CD4-positive, CD25-positive, alpha-beta regulatory T cell (primary cell): ENCODE data around the gene MYO5B. TPM values are rescaled to one million over a fixed set of nuclear protein-coding genes. Genes with fewer than 3 reads are reported as not detected.

Experiments used
- ATAC-seq, 2 donors: fragments of 150-1000 bp; cut with Tn5 transposase; one replicate each; pipeline ENCODE4 v1.10.0; 2021; ENCODE audit warnings: low read depth in 2 of 2, moderate number of reproducible peaks in 2 of 2, moderate library complexity in 1 of 2
- DNase-seq, 3 donors: peaks; one replicate each; pipeline versions ENCODE4 v3.0.0 to v3.0.0-alpha.2; 2012 to 2022; ENCODE audit warnings: mixed read lengths in 1 of 3
- H3K27ac ChIP-seq: one replicate; pipeline ENCODE4 v1.7.0; 2013; ENCODE audit warnings: mild to moderate bottlenecking, low read length; ENCODE audit not compliant: insufficient read depth, poor library complexity, severe bottlenecking
- H3K27me3 ChIP-seq: one replicate; pipeline ENCODE4 v1.7.0; 2013; ENCODE audit warnings: low read length; ENCODE audit not compliant: control insufficient read depth, insufficient read depth
- H3K36me3 ChIP-seq: one replicate; pipeline ENCODE4 v1.7.0; 2013; ENCODE audit warnings: mild to moderate bottlenecking, low read length, moderate library complexity; ENCODE audit not compliant: control insufficient read depth, insufficient read depth
- H3K4me1 ChIP-seq: 2 replicates; pipeline ENCODE4 v1.7.0; 2013; ENCODE audit warnings: mild to moderate bottlenecking, low read length; ENCODE audit not compliant: insufficient read depth, control insufficient read depth, poor library complexity, severe bottlenecking
- H3K4me3 ChIP-seq: one replicate; pipeline ENCODE4 v1.7.0; 2013; ENCODE audit warnings: low read depth, mild to moderate bottlenecking, low read length, moderate library complexity
- H3K9me3 ChIP-seq, 2 experiments: 1 replicate in 1 of 2; 2 replicates in 1 of 2; pipeline ENCODE4 v1.7.0; 2013; ENCODE audit warnings: low read length in 2 of 2, mild to moderate bottlenecking in 1 of 2, moderate library complexity in 1 of 2; ENCODE audit not compliant: control insufficient read depth in 2 of 2
- H3K27ac Mint-ChIP-seq, 3 donors: one replicate each; pipeline ENCODE4 v1.8.0; 2020 to 2022; ENCODE audit warnings: mild to moderate bottlenecking in 3 of 3, mixed read lengths in 3 of 3, moderate library complexity in 2 of 3
- H3K27me3 Mint-ChIP-seq: one replicate; pipeline ENCODE4 v1.8.0; 2022; ENCODE audit warnings: mild to moderate bottlenecking, mixed read lengths
- H3K36me3 Mint-ChIP-seq: one replicate; pipeline ENCODE4 v1.8.0; 2020; ENCODE audit warnings: mixed read lengths
- H3K4me1 Mint-ChIP-seq, 4 donors: one replicate each; pipeline ENCODE4 v1.8.0; 2020 to 2022; ENCODE audit warnings: mixed read lengths in 4 of 4, mild to moderate bottlenecking in 1 of 4
- H3K4me3 Mint-ChIP-seq, 4 donors: one replicate each; pipeline ENCODE4 v1.8.0; 2020 to 2022; ENCODE audit warnings: mild to moderate bottlenecking in 4 of 4, mixed read lengths in 4 of 4, moderate library complexity in 3 of 4
- H3K9me3 Mint-ChIP-seq, 7 donors: one replicate each; pipeline ENCODE4 v1.8.0; 2020 to 2022; ENCODE audit warnings: mixed read lengths in 7 of 7, mild to moderate bottlenecking in 3 of 7, moderate library complexity in 2 of 7
- polyA plus RNA-seq, 4 donors: library from polyadenylated mRNA; unstranded; fragments of 300-500 nt; fragmentation: Illumina TruSeq; gene quantifications; one replicate each; pipeline ENCODE4 v1.2.3, GENCODE V29; 2021
- total RNA-seq: library from RNA; stranded (reverse); gene quantifications from one replicate; pipeline ENCODE4 v1.2.3, GENCODE V29; 2022

MYO5B gene
- total and polyA plus RNA-seq, 5 donors from 2014 or later = 0.02 to 0.03 TPM; not detected in 3

DNA sequence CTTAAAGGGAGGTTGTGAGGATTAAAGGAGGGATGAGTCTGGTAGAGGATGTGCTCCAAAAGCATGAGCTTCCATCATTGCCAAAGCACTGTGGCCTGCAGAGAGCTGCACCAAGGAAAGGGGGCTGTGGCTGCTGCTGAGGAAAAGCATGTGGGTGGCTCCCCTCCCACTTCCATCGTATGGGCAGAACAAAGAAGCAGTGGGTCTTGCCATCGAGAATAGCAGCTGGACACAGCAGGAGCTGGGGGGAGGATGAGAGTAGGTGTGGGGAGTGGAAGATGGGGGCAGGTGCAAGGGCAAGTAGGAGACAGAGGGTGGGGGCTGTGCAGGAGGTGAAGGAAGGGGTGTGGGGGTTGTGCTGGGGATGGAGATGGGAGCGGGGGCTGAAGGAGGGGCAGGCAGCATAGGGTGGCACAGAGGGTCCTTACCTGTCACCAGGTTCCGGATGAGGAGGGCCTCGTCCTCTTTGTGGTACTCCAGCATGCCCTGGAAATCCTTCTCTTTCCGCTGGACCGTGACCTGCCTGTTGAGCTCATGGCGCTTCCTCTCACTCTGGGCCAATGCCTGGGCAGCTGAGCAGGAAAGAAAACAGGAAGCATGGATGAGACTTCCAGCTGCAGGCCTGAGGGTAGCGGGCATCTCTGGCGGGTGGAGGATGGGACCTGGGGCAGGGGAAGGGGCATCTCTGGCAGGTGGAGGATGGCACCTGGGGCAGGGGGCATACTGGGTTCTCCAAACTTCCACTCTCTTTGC lies 348.1 kb downstream of the MYO5B start:
- H3K27ac Mint-ChIP-seq = peak overlapping the region in 1 of 3 donors; percentile 87

DNA sequence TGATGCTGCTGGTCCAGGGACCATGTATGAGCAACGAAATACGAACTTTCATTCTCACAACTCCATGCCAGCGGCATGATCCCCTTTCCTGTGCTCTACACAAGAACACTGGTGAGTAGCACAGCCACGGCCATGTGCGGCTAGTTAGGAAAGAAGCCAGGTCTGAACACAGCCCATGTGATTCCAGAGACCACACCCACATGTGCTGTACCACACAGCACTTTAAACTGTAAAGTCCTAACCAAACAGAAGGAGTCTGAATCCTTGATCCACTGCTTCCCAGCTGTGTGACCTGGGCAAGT lies 348.6 kb downstream of the MYO5B start:
- ATAC-seq (no peak), DNase-seq (no peak)
- H3K27me3 Mint-ChIP-seq = peaks cover 7% of the 10 kb centered on the region
- peaks cover 2% of the 10 kb centered on the region for H3K27me3 ChIP-seq
- H3K9me3 ChIP-seq = no peaks in the 10 kb centered on the region
- H3K27ac Mint-ChIP-seq = no peak overlapping the region
- no peaks in the 10 kb centered on the region for H3K36me3 Mint-ChIP-seq
- no peaks in the 10 kb centered on the region for H3K36me3 ChIP-seq
- peaks cover 0 to 6% (median 0%) of the 10 kb centered on the region in 4 donors for H3K4me1 Mint-ChIP-seq
- peaks cover 0 to 2% (median 0%) of the 10 kb centered on the region in 7 donors for H3K9me3 Mint-ChIP-seq
- H3K27ac ChIP-seq = no peak overlapping the region
- H3K4me1 ChIP-seq = no peaks in the 10 kb centered on the region
- H3K4me3 ChIP-seq = no peak overlapping the region
- H3K4me3 Mint-ChIP-seq = no peak overlapping the region

More for the DNA sequence above, 348.1 kb downstream of the MYO5B start:
- peaks cover 7% of the 10 kb centered on the region for H3K27me3 Mint-ChIP-seq
- H3K36me3 Mint-ChIP-seq = no peaks in the 10 kb centered on the region
- no peak overlapping the region for H3K27ac ChIP-seq
- H3K4me3 Mint-ChIP-seq = no peak overlapping the region
- H3K9me3 Mint-ChIP-seq = peaks cover 0 to 2% (median 0%) of the 10 kb centered on the region in 7 donors
- ATAC-seq (no peak), DNase-seq (no peak)
- H3K4me1 ChIP-seq = no peaks in the 10 kb centered on the region
- H3K4me3 ChIP-seq = no peak overlapping the region
- no peaks in the 10 kb centered on the region for H3K9me3 ChIP-seq
- H3K27me3 ChIP-seq = peaks cover 2% of the 10 kb centered on the region
- no peaks in the 10 kb centered on the region for H3K36me3 ChIP-seq
- peaks cover 0 to 4% (median 0%) of the 10 kb centered on the region in 4 donors for H3K4me1 Mint-ChIP-seq

DNA sequence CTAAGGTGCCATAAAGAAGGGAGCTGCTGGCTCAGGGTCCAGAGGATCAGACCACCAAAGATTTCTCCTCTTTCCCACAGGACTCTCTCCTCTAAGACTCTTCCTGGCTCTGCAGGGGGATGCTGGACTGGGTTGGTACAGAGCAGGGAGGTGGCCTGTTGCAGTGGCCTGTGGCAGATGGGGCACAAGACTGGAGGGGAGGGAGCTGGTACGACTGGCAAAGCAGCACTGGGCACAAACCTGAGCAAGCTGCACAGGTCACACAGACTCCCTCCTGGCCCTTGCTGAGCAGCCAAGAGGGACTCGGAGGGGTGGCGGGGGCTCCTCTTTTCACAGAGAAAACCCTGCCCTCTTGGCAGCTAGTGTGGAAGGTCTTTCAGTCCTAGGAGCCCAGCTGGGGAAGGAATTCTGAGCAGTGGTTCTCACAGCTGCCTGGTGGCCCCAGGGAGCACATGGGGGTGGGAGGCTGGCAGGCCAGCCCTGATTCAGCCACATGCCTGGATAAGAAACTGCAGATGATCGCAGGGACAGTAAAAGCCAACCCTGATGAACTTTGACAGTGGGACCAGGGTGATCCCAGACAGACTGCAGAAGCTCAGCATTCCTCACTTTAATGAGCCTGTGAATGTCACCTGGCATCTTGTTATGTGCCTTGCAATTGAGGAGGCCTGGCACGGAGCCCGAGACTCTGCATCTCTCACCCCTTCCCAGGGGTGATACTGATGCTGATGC lies 349.2 kb downstream of the MYO5B start:
- H3K27me3 Mint-ChIP-seq = peaks cover 6% of the 10 kb centered on the region
- no peaks in the 10 kb centered on the region for H3K4me1 ChIP-seq
- no peak overlapping the region for H3K4me3 ChIP-seq
- no peaks in the 10 kb centered on the region for H3K36me3 Mint-ChIP-seq
- peaks cover 2% of the 10 kb centered on the region for H3K27me3 ChIP-seq
- ATAC-seq (no peak), DNase-seq (no peak)
- H3K27ac Mint-ChIP-seq = no peak overlapping the region
- no peak overlapping the region for H3K4me3 Mint-ChIP-seq
- H3K9me3 ChIP-seq = no peaks in the 10 kb centered on the region
- H3K4me1 Mint-ChIP-seq = peaks cover 0 to 6% (median 0%) of the 10 kb centered on the region in 4 donors
- peaks cover 0 to 2% (median 0%) of the 10 kb centered on the region in 7 donors for H3K9me3 Mint-ChIP-seq
- H3K27ac ChIP-seq = no peak overlapping the region
- no peaks in the 10 kb centered on the region for H3K36me3 ChIP-seq

DNA sequence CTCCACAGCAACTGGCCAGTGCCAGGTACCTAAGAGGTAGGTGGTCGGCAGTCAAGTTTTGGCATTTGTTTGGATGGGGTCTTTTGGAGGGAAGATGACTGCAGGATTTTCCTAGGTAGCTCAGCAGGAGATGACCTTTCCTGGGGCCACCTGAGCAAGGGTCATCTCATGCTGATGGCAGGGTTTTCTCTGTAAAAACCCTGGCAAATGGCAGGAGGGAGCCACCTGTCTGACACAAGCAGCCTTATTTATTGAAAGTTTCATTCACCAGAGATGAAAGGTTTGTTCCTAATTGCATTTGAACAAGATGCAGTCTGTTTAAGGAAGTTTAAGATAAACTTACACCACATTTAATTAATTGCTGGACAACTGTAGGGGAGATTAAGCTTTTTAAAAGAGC lies 350.0 kb downstream of the MYO5B start:
- Histone ChIP-seq H3K9me3 (no peaks in the 10 kb centered on the region), H3K36me3 (no peaks in the 10 kb centered on the region), H3K27ac (no peak overlapping the region), H3K4me3 (no peak overlapping the region), H3K4me1 (no peaks in the 10 kb centered on the region), H3K27me3 (peaks cover 2% of the 10 kb centered on the region)
- H3K9me3 Mint-ChIP-seq = peaks cover 0 to 2% (median 0%) of the 10 kb centered on the region in 7 donors
- no peak for ATAC-seq
- H3K27me3 Mint-ChIP-seq = no peaks in the 10 kb centered on the region
- no peak for DNase-seq
- no peak overlapping the region for H3K27ac Mint-ChIP-seq
- H3K4me3 Mint-ChIP-seq = no peak overlapping the region
- peaks cover 0 to 6% (median 0%) of the 10 kb centered on the region in 4 donors for H3K4me1 Mint-ChIP-seq
- H3K36me3 Mint-ChIP-seq = no peaks in the 10 kb centered on the region

DNA sequence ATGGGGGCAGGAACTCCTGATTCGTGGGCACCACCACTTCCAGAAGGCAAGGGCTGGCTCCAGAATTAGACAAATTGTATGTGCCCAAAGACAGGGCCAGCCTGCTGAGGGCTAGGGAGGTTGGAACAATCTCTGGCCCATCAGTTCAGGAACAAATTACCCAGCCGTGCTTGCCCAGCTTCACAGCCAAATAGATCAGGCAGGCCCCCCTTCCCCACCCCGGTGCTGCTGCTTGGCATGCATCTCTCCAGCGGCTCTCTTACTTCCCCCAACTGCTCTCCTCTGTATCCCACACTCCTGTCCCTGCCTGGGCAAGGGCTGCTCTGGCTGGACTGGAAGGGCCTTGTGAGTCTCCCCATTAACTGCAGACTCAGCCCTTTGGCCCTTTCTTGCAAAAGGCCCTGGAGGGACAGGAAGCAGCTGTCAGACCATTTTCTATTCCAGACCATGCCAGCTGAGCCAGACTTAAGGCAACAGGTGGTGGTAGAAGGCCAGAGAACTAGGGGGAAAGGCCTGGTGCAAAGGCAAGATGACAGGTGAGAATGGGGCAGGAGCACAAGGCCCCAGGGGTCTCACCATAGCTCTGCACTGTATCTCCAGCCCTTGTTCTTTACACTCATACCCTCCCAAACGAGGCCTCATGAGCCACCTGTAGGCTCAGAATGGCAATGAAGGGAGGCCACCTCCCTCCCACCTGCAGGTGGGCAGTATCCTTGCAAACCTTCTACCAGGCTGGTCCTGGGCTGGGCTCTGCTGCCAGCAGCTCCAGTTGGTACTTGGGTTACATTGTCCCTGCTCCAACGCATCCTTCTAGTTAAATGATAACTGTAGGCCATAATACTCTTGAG lies 350.9 kb downstream of the MYO5B start:
- ATAC-seq = no peak
- no peak overlapping the region for H3K27ac Mint-ChIP-seq

DNA sequence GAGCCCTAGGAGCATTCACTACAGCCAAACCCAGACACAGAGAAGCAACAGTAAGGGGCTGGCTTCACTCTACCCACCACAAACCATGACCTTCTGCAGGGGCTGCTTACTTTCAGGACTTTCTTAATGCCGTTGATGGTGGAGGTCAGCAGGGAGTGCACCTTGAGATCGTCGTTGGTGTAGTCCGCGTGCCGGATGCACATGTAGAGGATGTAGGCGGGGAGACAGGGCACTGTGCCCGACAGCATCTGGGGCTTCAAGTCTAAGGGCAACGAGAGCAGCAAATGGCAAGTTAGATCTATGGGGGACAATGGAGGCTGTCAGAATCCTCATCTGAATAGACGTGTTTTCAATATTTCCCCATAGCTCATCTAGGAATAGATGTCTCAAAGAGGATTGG lies 351.8 kb downstream of the MYO5B start:
- Histone ChIP-seq H3K27ac (no peak overlapping the region), H3K9me3 (no peaks in the 10 kb centered on the region), H3K27me3 (no peaks in the 10 kb centered on the region), H3K4me3 (no peak overlapping the region), H3K4me1 (no peaks in the 10 kb centered on the region), H3K36me3 (no peaks in the 10 kb centered on the region)
- Mint-ChIP-seq H3K27ac (no peak overlapping the region), H3K9me3 (peaks cover 0 to 2% (median 0%) of the 10 kb centered on the region in 7 donors), H3K27me3 (no peaks in the 10 kb centered on the region), H3K36me3 (no peaks in the 10 kb centered on the region), H3K4me3 (no peak overlapping the region), H3K4me1 (peaks cover 0 to 6% (median 0%) of the 10 kb centered on the region in 4 donors)
- DNase-seq (no peak), ATAC-seq (no peak)

More for the DNA sequence above, 350.9 kb downstream of the MYO5B start:
- H3K27me3 Mint-ChIP-seq = no peaks in the 10 kb centered on the region
- H3K36me3 ChIP-seq = no peaks in the 10 kb centered on the region
- H3K4me1 Mint-ChIP-seq = peaks cover 0 to 6% (median 0%) of the 10 kb centered on the region in 4 donors
- H3K4me1 ChIP-seq = no peaks in the 10 kb centered on the region
- no peaks in the 10 kb centered on the region for H3K9me3 ChIP-seq
- H3K36me3 Mint-ChIP-seq = no peaks in the 10 kb centered on the region
- peaks cover 2% of the 10 kb centered on the region for H3K27me3 ChIP-seq
- peak in 1 of 3 donors; percentile 30 for DNase-seq
- H3K9me3 Mint-ChIP-seq = peaks cover 0 to 2% (median 0%) of the 10 kb centered on the region in 7 donors
- H3K4me3 Mint-ChIP-seq = no peak overlapping the region
- no peak overlapping the region for H3K27ac ChIP-seq
- H3K4me3 ChIP-seq = no peak overlapping the region

DNA sequence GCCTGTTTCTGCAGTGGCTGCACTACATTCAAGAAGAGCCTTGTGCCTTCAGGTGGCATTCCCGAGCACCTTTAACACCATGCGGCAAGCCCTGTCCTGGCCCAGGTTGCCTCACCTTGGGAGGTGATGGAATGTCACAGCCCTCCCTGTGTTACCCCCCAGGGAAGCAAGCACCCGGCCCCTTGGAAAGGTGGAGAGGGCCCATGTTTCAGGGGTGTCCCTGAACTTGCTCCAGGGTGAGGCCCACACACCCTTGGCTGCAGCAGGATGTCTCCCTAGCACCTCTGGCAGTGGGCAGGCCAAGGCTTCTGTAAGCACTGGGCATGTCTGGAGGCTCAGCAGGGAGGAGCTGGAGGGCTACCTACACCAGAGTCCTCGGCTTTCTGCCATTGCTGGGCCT lies 352.3 kb downstream of the MYO5B start:
- Mint-ChIP-seq H3K4me3 (no peak overlapping the region), H3K9me3 (peaks cover 0 to 2% (median 0%) of the 10 kb centered on the region in 7 donors), H3K36me3 (no peaks in the 10 kb centered on the region), H3K27ac (no peak overlapping the region), H3K4me1 (peaks cover 0 to 3% (median 0%) of the 10 kb centered on the region in 4 donors), H3K27me3 (no peaks in the 10 kb centered on the region)
- Histone ChIP-seq H3K27me3 (no peaks in the 10 kb centered on the region), H3K36me3 (no peaks in the 10 kb centered on the region), H3K9me3 (no peaks in the 10 kb centered on the region), H3K27ac (no peak overlapping the region), H3K4me3 (no peak overlapping the region), H3K4me1 (no peaks in the 10 kb centered on the region)
- ATAC-seq (no peak), DNase-seq (no peak)
